ENCODE results near the gene CEP350. TPM values are rescaled to one million over a fixed set of nuclear protein-coding genes. Genes with fewer than 3 reads are reported as not detected.

Gene CEP350
- total RNA-seq, 1 donor from 2014 or later, result 60.8 TPM

- ChIA-PET CTCF (interaction anchor here (0.6 kb wide), 1 partner anchor 641 kb away, joined by 3 read pairs; no protein-coding TSS in a partner anchor), POLR2A (interaction anchor here (1.4 kb wide), 1 partner anchor 26 kb away, joined by 3 read pairs; no protein-coding TSS in a partner anchor)
- no peak for DNase-seq
- TF ChIP-seq, protein P1, sequence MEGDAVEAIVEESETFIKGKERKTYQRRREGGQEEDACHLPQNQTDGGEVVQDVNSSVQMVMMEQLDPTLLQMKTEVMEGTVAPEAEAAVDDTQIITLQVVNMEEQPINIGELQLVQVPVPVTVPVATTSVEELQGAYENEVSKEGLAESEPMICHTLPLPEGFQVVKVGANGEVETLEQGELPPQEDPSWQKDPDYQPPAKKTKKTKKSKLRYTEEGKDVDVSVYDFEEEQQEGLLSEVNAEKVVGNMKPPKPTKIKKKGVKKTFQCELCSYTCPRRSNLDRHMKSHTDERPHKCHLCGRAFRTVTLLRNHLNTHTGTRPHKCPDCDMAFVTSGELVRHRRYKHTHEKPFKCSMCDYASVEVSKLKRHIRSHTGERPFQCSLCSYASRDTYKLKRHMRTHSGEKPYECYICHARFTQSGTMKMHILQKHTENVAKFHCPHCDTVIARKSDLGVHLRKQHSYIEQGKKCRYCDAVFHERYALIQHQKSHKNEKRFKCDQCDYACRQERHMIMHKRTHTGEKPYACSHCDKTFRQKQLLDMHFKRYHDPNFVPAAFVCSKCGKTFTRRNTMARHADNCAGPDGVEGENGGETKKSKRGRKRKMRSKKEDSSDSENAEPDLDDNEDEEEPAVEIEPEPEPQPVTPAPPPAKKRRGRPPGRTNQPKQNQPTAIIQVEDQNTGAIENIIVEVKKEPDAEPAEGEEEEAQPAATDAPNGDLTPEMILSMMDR (IDR thresholded peaks at IDR 0.05), result no peak
- H3K4me1 Mint-ChIP-seq, result peaks cover 2% of the 10 kb centered on the region
- ATAC-seq (ENCODE audit: low read depth), result no peak
- no peak overlapping the region for H3K4me3 Mint-ChIP-seq
- no peak overlapping the region for H3K27ac Mint-ChIP-seq
- no peaks in the 10 kb centered on the region for H3K9me3 Mint-ChIP-seq
- intact Hi-C loops (cut with micrococcal nuclease), result loop anchor here (5.0 kb wide), 1 partner anchor 437 kb away; no protein-coding TSS in a partner anchor
- no peaks in the 10 kb centered on the region for H3K27me3 Mint-ChIP-seq
- H3K36me3 Mint-ChIP-seq (ENCODE audit: low read depth), result peaks cover 11% of the 10 kb centered on the region
These were observed 29.3 kb upstream of the CEP350 start for GRCh38 chr1:179925302-179925701.

- CTCF ChIA-PET, result no interaction called here
- POLR2A ChIA-PET, result interaction anchor here (1.4 kb wide), 1 partner anchor 25 kb away, joined by 3 read pairs; no protein-coding TSS in a partner anchor
- Mint-ChIP-seq H3K36me3 (ENCODE audit: low read depth) (peaks cover 9% of the 10 kb centered on the region), H3K27ac (no peak overlapping the region), H3K27me3 (no peaks in the 10 kb centered on the region), H3K4me1 (peaks cover 2% of the 10 kb centered on the region), H3K4me3 (no peak overlapping the region), H3K9me3 (no peaks in the 10 kb centered on the region)
- ATAC-seq (ENCODE audit: low read depth), result no peak
- TF ChIP-seq, protein P1 (IDR thresholded peaks at IDR 0.05), result no peak
- intact Hi-C loops (cut with micrococcal nuclease), result loop anchor here (5.0 kb wide), 1 partner anchor 436 kb away; no protein-coding TSS in a partner anchor
- DNase-seq, result no peak
These were observed 28.4 kb upstream of the CEP350 start for GRCh38 chr1:179925922-179926849.

DNA sequence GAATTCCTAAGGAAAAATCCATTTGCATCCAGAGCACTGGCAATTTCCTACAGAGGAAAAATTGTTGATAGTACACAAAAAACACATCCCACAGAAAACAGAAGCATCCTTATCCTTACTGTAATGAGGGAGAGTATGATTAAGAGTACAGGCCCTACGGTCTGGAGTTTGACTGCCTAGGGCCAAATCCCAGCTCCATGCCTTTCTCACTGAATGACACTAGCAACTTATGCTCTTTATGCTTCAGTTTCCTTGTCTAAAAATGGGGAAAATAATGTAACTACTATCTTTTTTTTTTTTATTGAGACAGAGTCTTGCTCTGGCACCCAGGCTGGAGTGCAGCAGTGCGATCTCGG is 27.8 kb upstream of the CEP350 start:
- TF ChIP-seq, protein P1 (IDR thresholded peaks at IDR 0.05), result no peak
- CTCF ChIA-PET, result no interaction called here
- H3K9me3 Mint-ChIP-seq, result no peaks in the 10 kb centered on the region

GRCh38 chr1:179929955-179930798 is 24.4 kb upstream of the CEP350 start:
- Mint-ChIP-seq H3K27ac (no peak overlapping the region), H3K27me3 (no peaks in the 10 kb centered on the region), H3K4me3 (no peak overlapping the region), H3K9me3 (no peaks in the 10 kb centered on the region), H3K36me3 (ENCODE audit: low read depth) (no peaks in the 10 kb centered on the region), H3K4me1 (no peaks in the 10 kb centered on the region)
- ChIA-PET CTCF (interaction anchor here (0.6 kb wide), 1 partner anchor 146 kb away, joined by 3 read pairs; no protein-coding TSS in a partner anchor), POLR2A (no interaction called here)
- DNase-seq, result no peak
- intact Hi-C loops (cut with micrococcal nuclease), result loop anchor here (5.0 kb wide), 1 partner anchor 432 kb away; no protein-coding TSS in a partner anchor
- TF ChIP-seq, protein P1 (IDR thresholded peaks at IDR 0.05), result no peak
- ATAC-seq (ENCODE audit: low read depth), result no peak

More for the DNA sequence above, 27.8 kb upstream of the CEP350 start:
- DNase-seq, result no peak
- no peak overlapping the region for H3K27ac Mint-ChIP-seq
- intact Hi-C loops (cut with micrococcal nuclease), result loop anchor here (5.0 kb wide), 1 partner anchor 435 kb away; no protein-coding TSS in a partner anchor
- peaks cover 2% of the 10 kb centered on the region for H3K4me1 Mint-ChIP-seq
- no peak for ATAC-seq (ENCODE audit: low read depth)
- no peak overlapping the region for H3K4me3 Mint-ChIP-seq
- H3K36me3 Mint-ChIP-seq (ENCODE audit: low read depth), result peaks cover 2% of the 10 kb centered on the region
- POLR2A ChIA-PET, result no interaction called here
- H3K27me3 Mint-ChIP-seq, result no peaks in the 10 kb centered on the region
